HL-60/S4 treated with phorbol 12-myristate 13-acetate at 8.2 ng/mL for 4 days and 3 days (cell line): ENCODE data around the gene SMAD6.

ENCODE experiments used
- in situ Hi-C: fragments of 300-500 bp; cut with MboI; formaldehyde crosslinking; loops from 2 replicates; pipeline ENCODE4 v1.15.0; 2022; ENCODE audit warnings: low sequenced_read_pairs

SMAD6 gene

DNA sequence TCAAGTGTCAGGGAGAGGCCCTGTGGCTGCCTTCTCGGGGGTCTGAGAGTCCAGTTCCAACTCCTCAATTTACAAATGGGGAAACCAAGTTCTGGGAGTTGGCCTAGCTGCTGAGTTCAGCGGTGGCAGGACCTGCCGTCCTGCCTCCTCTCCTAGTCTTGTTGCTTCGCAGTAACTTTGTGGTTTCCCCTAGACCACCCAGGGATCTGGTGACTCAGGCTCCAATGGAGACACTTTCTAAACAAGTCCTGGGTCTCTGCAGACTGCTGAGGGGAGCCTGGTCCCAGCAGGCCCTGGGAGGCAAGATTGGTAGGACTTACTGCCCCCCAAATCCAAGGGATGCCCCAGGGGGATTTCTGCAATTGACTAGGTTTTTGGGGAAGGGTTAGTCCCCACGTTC lies 83.6 kb downstream of the SMAD6 start:
- in situ Hi-C loops: no loop called here

DNA sequence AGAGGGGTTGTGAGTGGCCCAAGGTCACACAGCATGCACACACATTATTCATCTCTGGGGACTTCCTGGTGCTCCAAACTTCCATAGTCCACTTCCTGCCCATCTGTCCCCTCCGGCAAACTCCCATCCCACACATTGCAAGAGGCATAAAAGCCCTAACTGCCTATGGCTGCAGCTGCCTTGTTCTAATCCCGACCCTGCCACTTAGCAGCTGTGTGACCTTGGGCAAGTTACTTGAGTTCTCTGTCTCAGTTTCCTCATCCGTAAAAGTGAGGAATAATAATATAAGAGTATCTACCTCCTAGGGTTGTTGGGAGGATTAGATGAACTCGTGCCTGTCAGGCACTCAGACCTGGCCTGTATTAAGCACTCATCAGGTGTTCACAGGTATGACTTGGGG lies 84.2 kb downstream of the SMAD6 start:
- in situ Hi-C loops: no loop called here

GRCh38 chr15:66786708-66787488 lies 84.9 kb downstream of the SMAD6 start:
- in situ Hi-C loops: no loop called here

- in situ Hi-C loops: no loop called here
Observed at GRCh38 chr15:66787489-66787871, 85.4 kb downstream of the SMAD6 start.

DNA sequence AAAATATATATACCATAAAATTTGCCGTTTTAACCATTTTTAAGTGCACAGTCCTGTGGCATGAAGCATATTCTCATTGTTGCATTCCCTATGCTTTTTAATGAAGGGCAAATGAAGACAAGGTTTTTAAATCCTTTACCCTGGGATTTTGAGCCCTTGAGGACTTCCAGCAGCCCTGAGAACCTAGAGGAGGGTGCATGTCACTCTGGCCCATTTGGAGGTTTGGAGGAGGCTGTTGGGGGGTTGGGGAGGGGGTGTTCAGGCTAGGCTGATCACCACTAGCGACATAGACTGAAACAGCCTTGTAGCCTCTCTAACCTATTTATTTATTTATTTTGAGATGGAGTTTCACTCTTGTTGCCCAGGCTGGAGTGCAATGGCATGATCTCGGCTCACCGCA lies 86.0 kb downstream of the SMAD6 start:
- in situ Hi-C loops: no loop called here

DNA sequence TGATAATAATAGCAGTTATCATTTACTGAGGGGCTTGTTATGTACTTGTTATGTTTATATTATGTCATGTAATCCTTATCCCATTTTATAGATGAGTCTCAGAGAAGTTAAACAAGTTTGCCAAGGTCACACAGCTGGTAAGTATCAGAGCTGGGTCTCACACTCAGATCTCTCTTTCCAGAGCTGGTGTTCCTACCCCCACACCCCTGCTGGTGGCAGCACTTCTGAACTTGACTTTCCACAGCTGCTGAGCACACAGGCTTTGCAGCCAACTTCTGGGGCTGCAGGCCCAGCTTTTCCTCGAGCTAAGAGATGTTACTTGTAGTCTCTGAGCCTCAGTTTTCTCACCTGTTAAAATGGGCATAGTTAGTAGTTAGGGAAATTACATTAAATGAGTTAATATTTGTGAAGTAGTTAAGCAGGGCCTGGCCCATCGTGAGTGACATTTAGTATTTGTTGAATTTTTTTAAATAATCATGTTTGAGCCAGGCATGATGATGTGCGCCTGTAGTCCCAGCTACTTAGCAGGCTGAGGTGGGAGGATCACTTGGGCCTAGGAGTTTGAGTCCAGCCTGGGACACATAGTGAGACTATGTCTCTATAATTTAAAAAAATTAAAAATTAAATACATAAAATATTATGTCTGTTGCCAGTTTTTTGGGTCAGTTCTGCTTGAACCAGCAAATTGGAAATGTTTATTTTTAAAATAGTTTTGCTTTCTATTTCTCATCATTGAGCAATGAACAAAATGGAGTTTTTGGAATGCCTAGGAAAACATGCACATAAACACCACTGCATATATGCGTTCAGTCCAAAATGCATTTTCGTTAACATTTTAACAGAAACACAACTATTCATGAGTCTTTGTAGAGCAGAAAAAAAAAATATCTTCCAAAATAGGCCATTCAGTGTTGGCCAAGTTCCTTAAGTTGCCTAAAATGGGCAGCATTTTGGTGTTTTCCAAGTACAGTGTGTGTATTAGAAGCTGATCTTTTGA lies 87.3 kb downstream of the SMAD6 start:
- in situ Hi-C loops: no loop called here

GRCh38 chr15:66795851-66796250 lies 93.8 kb downstream of the SMAD6 start:
- in situ Hi-C loops: no loop called here

DNA sequence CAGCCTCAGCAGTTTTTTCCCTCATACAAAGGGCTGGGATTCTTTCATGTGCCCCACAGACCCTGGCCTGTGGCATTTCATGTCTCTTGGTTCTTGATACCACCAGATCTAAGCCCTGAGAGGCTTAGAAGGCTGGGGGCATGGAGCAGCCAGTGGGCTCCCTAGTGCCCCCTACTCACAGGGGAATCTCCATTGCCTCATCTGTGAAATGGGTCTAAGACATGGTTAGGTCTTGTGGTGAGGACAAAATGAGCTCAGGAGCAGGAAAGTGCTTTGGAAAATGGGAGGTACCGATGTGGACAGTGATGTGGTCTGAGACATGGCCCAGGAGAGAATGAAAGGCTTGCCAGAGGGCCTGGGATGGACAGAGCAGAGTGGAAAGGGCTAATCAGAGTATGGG lies 94.3 kb downstream of the SMAD6 start:
- in situ Hi-C loops: no loop called here

DNA sequence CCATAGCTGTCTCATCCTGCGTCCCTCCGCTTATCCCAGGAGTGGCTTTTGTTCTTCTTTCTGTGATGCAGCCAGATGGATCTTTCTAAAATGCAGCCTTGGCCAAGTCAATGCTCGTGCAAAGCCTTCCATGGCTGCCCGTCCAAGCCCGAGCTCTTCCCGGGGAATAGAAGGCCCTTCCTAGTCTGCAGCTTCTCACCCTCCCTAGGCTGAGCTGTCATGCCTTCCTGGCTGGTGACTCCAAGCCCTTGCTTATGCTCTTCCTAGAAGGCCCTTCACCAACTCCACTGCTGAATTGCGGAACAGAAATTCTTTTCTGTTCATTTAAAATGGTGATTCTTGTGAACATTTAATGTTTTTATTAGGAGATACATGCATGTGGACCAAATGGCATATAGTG lies 95.9 kb downstream of the SMAD6 start:
- in situ Hi-C loops: no loop called here

DNA sequence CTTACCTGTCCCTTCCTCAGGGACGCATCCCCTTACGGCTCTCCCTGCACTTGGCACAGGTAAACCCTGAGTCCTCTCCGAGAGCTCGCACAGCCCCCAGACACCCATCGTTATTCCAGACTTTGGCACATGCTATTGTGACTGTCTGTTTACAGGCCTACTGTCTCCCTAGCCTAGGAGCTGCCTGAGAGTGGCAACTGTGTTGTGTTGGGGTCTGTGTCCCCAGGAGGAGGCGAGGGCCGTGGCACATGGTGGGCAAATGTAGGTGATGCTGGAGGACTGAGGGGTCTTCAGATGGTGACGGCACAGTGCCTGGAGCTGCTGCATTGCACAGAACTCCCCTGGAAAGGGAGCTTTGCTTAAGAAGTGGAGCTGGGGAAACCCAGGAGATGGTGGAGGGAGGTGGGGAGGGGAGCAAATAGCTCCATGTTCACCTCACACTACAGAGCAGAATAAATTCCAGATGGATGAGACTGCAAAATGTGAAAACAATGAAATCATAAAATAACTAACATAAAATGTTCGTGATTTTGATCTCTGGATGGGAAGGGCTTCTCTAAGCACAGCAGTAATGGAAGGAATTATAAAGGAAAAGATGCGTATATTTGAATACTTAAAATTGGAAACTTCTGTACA lies 96.5 kb downstream of the SMAD6 start:
- in situ Hi-C loops: no loop called here

- in situ Hi-C loops: no loop called here
Observed at GRCh38 chr15:66799242-66799641, 97.2 kb downstream of the SMAD6 start.

DNA sequence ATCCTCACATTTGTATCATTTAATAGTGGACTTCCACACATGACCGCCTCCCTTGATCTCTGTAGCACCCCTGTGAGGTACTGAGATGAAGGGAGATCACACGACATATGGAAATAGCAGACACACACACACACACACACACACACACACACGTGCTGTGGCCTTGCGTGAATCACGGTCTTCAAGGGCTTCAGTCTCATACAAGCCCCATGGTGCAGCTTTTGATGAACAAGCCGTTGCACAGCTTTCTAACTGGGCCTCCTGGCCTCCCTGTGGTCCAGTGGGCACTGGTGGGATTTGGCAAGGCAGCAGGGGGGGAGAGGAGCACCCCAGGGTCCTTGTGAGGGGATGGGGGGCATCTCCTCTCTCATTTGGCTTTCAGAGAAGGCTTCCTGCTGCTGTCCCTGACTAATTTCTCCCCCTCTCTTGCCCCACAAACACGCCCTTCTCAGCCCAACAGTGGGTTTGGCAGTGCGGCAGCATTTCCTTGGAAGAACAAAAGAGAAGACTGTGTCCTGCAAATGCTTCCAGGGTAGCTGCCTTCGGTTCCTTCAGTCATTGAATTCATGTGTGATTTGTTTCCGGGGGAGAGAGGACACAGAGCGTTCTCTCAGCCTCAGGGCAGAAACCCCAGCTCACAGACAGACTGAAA lies 98.7 kb downstream of the SMAD6 start:
- in situ Hi-C loops: no loop called here

DNA sequence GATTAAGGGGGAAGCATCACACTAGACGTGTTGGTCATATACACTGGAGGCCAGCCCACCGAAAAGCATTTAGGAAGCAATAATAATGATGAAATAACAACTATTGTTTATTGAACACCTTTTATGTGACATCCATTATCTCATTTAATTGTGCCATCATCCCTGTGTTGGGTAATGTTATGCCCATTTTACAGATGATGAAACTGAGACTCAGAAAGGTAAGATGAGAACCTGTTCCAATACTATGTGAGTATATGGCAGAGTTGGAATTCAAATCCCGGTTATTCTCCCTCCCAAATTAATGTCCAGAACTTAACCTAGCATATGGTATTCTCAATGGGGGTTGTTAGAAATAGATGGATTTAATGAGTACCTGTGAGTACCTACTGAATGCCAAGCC lies 99.2 kb downstream of the SMAD6 start:
- in situ Hi-C loops: no loop called here

DNA sequence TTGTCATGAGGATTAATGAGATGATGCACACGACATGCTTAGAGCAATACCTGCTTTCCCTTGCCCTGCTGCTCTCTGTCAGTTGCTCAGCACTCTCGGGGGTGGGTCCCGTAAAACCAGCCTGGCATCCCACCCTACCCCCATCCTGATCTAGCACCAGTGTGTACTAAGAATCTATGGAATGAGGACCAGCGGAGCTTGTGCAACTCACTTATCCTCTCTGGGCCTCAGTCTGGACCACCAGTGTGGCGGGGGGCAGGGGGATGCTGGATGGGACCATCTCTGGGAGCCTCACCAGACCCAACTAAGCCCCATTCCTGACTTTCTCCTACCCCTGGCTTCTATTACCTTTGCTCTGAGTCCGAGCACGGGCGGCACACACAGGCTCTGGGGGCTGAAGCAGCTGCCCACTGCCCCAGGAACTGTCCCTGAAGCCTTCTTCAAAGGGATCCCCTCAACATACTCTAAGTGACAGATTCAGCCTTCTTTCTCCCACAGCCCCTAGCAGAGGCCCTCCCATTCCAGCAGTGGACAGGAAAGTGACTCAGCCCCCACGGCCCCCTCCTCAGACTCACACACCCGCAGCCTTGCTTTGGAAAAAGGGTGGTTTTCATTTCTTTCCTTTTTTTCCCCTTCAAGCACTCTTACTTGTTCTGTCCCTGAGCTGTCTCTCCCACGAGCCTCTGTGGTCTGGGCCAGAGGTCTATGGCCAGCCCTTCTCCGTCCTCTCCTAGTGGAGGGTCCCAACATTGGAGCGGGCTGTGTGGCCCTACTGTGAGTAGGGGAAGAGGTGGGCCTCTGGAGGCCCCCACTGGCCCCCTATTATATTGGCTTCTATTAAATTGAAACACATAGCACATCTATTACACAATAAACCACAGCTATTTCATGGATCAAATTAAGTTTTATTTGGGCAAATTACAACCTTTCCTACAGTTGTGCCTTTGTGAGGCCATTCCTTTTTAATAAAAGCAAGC lies 100.3 kb downstream of the SMAD6 start:
- in situ Hi-C loops: no loop called here

DNA sequence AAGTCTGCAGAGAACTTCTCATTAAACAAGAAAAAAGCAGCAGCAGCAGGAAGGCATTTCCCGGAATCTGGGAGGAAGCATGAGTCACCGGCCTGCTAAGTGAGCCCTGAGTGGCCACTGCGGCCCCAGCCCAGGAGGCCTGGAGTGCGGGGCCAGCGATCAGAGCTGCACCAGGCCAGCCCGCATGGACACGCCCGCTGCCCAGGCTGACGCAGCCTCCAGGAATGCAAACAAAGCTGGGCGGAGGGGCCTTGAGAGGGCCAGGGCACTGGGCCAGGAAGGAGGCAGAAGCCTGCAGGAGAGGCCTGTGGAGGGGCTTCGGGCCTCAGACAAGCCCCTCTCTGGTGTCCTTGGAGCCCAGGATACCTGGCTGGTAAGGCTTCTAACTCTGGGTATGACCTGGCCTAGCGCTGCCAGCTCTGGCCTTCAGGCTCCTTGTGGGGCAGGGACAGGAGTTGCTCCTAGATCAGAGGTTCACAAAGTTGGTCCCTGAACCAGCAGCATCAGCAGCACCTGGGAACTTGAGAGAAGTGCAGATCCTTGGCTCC lies 101.2 kb downstream of the SMAD6 start:
- in situ Hi-C loops: no loop called here

- in situ Hi-C loops: no loop called here
Observed at GRCh38 chr15:66803749-66804148, 101.7 kb downstream of the SMAD6 start.

GRCh38 chr15:66805202-66805885 lies 103.3 kb downstream of the SMAD6 start:
- in situ Hi-C loops: no loop called here

- in situ Hi-C loops: no loop called here
Observed at GRCh38 chr15:66808181-66808824, 106.3 kb downstream of the SMAD6 start.
